ENCODE data around the gene DDX39A. TPM values are rescaled to one million over a fixed set of nuclear protein-coding genes. Genes with fewer than 3 reads are reported as not detected.
"Not testable (repeated sequence)": the region's sequence is repeated elsewhere in the genome, so short reads cannot be mapped to it uniquely, and the experiment has no call there.

Gene DDX39A
- total RNA-seq, 1 experiment from 2014 or later, result 117 TPM

DNA sequence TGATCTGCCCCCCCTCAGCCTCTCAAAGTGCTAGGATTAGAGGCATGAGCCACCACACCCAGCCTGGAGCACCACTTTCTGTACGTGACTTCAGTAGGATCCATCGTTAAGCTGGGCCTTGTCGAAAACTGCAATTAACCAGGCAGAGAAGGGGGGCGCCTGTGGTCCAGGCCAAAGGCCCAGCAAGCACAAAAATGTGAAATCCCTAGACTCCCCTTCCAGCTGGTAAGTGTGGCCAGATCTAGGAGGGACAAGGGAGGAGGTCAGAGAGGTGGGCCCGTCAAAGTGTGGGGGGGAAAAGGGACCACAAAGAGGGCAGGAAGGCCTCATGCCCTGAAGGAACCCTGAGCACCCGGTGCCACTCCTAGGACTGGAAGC is 13.8 kb downstream of the DDX39A start:
- Histone ChIP-seq H3K36me3 (ENCODE audit: control insufficient read depth, insufficient read depth, low read length) (peaks cover 5% of the 10 kb centered on the region), H3K4me1 (ENCODE audit: control insufficient read depth, insufficient read depth, low read length) (peaks cover 13% of the 10 kb centered on the region), H3K9me3 (ENCODE audit: control insufficient read depth, insufficient read depth, low read depth, low read length) (no peaks in the 10 kb centered on the region), H3K27me3 (ENCODE audit: control insufficient read depth, insufficient read depth, low read length) (no peaks in the 10 kb centered on the region), H3K4me3 (ENCODE audit: low read depth in 2 of 2, low read length in 2 of 2) (no peak overlapping the region), H3K27ac (ENCODE audit: low read length) (no peak overlapping the region)
- intact Hi-C loops (cut with micrococcal nuclease; ENCODE audit: unreplicated experiment), result no loop called here
- ChIA-PET CTCF (interaction anchor here (0.6 to 1.4 kb wide), 7 partner anchors 24 to 1429 kb away, joined by 3 to 12 read pairs (median 3); partner anchors contain the start of gene ADGRE5), POLR2A (no interaction called here)
- ATAC-seq (no peak), DNase-seq (ENCODE audit: low read depth, low spot score) (no peak)
- no TSS peak for BruUV-seq (replicated peaks)
- no peak for TF ChIP-seq SIN3A (IDR thresholded peaks at IDR 0.05; ENCODE audit: borderline replicate concordance, insufficient read depth, low read depth, low read length)
- no peak for TF ChIP-seq TCF7L2 (IDR thresholded peaks at IDR 0.05; ENCODE audit: low read depth, low read length)
- TF ChIP-seq, protein P1, sequence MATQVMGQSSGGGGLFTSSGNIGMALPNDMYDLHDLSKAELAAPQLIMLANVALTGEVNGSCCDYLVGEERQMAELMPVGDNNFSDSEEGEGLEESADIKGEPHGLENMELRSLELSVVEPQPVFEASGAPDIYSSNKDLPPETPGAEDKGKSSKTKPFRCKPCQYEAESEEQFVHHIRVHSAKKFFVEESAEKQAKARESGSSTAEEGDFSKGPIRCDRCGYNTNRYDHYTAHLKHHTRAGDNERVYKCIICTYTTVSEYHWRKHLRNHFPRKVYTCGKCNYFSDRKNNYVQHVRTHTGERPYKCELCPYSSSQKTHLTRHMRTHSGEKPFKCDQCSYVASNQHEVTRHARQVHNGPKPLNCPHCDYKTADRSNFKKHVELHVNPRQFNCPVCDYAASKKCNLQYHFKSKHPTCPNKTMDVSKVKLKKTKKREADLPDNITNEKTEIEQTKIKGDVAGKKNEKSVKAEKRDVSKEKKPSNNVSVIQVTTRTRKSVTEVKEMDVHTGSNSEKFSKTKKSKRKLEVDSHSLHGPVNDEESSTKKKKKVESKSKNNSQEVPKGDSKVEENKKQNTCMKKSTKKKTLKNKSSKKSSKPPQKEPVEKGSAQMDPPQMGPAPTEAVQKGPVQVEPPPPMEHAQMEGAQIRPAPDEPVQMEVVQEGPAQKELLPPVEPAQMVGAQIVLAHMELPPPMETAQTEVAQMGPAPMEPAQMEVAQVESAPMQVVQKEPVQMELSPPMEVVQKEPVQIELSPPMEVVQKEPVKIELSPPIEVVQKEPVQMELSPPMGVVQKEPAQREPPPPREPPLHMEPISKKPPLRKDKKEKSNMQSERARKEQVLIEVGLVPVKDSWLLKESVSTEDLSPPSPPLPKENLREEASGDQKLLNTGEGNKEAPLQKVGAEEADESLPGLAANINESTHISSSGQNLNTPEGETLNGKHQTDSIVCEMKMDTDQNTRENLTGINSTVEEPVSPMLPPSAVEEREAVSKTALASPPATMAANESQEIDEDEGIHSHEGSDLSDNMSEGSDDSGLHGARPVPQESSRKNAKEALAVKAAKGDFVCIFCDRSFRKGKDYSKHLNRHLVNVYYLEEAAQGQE (IDR thresholded peaks at IDR 0.05; ENCODE audit: insufficient read depth in 1 of 2, low read depth in 2 of 2, low read length in 1 of 2), result no peak
- no peak for TF ChIP-seq POLR2AphosphoS5 (IDR thresholded peaks at IDR 0.05; ENCODE audit: low read depth, low read length)
- TF ChIP-seq, protein P2, sequence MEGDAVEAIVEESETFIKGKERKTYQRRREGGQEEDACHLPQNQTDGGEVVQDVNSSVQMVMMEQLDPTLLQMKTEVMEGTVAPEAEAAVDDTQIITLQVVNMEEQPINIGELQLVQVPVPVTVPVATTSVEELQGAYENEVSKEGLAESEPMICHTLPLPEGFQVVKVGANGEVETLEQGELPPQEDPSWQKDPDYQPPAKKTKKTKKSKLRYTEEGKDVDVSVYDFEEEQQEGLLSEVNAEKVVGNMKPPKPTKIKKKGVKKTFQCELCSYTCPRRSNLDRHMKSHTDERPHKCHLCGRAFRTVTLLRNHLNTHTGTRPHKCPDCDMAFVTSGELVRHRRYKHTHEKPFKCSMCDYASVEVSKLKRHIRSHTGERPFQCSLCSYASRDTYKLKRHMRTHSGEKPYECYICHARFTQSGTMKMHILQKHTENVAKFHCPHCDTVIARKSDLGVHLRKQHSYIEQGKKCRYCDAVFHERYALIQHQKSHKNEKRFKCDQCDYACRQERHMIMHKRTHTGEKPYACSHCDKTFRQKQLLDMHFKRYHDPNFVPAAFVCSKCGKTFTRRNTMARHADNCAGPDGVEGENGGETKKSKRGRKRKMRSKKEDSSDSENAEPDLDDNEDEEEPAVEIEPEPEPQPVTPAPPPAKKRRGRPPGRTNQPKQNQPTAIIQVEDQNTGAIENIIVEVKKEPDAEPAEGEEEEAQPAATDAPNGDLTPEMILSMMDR (IDR thresholded peaks at IDR 0.05), result no peak
- in situ Hi-C loops (cut with HindIII; ENCODE audit: low pct_unique_long_range_greater_than_20kb, low sequenced_read_pairs), result no loop called here

DNA sequence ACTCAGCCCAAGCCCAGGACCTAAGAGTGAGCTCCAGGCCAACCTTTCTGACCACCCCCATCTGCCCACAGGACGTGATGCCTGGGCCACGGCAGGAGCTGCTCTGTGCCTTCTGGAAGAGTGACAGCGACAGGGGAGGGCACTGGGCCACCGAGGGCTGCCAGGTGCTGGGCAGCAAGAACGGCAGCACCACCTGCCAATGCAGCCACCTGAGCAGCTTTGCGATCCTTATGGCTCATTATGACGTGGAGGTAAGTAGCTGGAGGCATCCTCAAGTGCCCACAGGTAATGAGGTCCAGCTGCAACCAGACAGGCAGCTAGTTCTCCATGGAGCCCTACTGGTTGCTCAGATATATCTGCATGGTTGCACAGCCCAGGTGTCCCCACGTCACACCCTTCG is 14.8 kb downstream of the DDX39A start:
- TF ChIP-seq, protein P2 (IDR thresholded peaks at IDR 0.05), result no peak
- TF ChIP-seq POLR2AphosphoS5 (IDR thresholded peaks at IDR 0.05; ENCODE audit: low read depth, low read length), result no peak
- TF ChIP-seq SIN3A (IDR thresholded peaks at IDR 0.05; ENCODE audit: borderline replicate concordance, insufficient read depth, low read depth, low read length), result no peak
- TF ChIP-seq, protein P1 (IDR thresholded peaks at IDR 0.05; ENCODE audit: insufficient read depth in 1 of 2, low read depth in 2 of 2, low read length in 1 of 2), result no peak
- TF ChIP-seq TCF7L2 (IDR thresholded peaks at IDR 0.05; ENCODE audit: low read depth, low read length), result no peak
- ATAC-seq, result no peak
- intact Hi-C loops (cut with micrococcal nuclease; ENCODE audit: unreplicated experiment), result no loop called here
- H3K36me3 ChIP-seq (ENCODE audit: control insufficient read depth, insufficient read depth, low read length), result peaks cover 3% of the 10 kb centered on the region
- no TSS peak for BruUV-seq (replicated peaks)
- no peak overlapping the region for H3K27ac ChIP-seq (ENCODE audit: low read length)
- ChIA-PET CTCF (no interaction called here), POLR2A (interaction anchor here (0.5 kb wide), 1 partner anchor 257 kb away, joined by 8 read pairs; no protein-coding TSS in a partner anchor)
- no peak for DNase-seq (ENCODE audit: low read depth, low spot score)
- H3K27me3 ChIP-seq (ENCODE audit: control insufficient read depth, insufficient read depth, low read length), result no peaks in the 10 kb centered on the region
- H3K4me3 ChIP-seq (ENCODE audit: low read depth in 2 of 2, low read length in 2 of 2), result no peak overlapping the region
- in situ Hi-C loops (cut with HindIII; ENCODE audit: low pct_unique_long_range_greater_than_20kb, low sequenced_read_pairs), result no loop called here
- H3K4me1 ChIP-seq (ENCODE audit: control insufficient read depth, insufficient read depth, low read length), result peaks cover 13% of the 10 kb centered on the region
- no peaks in the 10 kb centered on the region for H3K9me3 ChIP-seq (ENCODE audit: control insufficient read depth, insufficient read depth, low read depth, low read length)

DNA sequence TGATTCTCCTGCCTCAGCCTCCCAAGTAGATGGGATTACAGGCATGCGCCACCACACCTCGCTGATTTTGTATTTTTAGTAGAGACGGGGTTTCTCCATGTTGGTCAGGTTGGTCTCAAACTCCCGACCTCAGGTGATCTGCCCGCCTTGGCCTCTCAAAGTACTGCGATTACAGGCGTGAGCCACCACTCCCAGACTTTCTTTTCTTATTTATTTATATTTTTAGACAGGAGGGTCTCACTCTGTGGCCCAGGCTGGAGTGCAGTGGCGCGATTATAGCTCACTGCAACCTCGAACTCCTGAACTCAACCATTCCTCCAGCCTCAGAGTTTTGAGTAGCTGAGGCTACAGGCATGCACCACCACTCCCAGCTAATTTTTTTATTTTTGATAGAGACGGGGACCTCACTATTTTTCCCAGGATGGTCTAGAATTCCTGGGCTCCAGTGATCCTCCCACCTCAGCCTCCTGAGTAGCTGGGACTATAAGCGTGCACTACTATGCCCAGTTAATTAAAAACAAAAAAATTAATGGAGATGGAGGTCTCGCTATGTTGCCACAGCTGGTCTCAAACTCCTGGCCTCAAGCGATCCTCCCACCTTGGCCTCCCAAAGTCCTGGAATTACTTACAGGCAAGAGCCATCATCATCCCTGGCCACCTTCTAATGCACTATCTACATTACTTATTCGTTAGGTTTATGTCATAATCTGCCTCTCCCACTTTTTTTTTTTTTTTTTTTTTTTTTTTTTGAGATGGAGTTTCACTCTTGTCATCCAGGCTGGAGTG is 15.8 kb downstream of the DDX39A start:
- BruUV-seq (replicated peaks); in situ Hi-C loops (cut with HindIII; ENCODE audit: low pct_unique_long_range_greater_than_20kb, low sequenced_read_pairs); H3K4me1 ChIP-seq (ENCODE audit: control insufficient read depth, insufficient read depth, low read length); DNase-seq (ENCODE audit: low read depth, low spot score); H3K9me3 ChIP-seq (ENCODE audit: control insufficient read depth, insufficient read depth, low read depth, low read length); H3K27ac ChIP-seq (ENCODE audit: low read length); POLR2A ChIA-PET; intact Hi-C loops (cut with micrococcal nuclease; ENCODE audit: unreplicated experiment); ATAC-seq; CTCF ChIA-PET; H3K36me3 ChIP-seq (ENCODE audit: control insufficient read depth, insufficient read depth, low read length); H3K27me3 ChIP-seq (ENCODE audit: control insufficient read depth, insufficient read depth, low read length); H3K4me3 ChIP-seq (ENCODE audit: low read depth in 2 of 2, low read length in 2 of 2): not testable (repeated sequence)

All from Panc1 (cell line).